ENCODE results near the gene ARFGEF2. TPM values are rescaled to one million over a fixed set of nuclear protein-coding genes. Genes with fewer than 3 reads are reported as not detected.
A peak's percentile ranks its signal among the peaks of the same experiment; 100 is the strongest.
"Not testable (repeated sequence)": the region's sequence is repeated elsewhere in the genome, so short reads cannot be mapped to it uniquely, and the experiment has no call there.

The ARFGEF2 gene
- total RNA-seq, 1 donor from 2014 or later, result 18.3 TPM

DNA sequence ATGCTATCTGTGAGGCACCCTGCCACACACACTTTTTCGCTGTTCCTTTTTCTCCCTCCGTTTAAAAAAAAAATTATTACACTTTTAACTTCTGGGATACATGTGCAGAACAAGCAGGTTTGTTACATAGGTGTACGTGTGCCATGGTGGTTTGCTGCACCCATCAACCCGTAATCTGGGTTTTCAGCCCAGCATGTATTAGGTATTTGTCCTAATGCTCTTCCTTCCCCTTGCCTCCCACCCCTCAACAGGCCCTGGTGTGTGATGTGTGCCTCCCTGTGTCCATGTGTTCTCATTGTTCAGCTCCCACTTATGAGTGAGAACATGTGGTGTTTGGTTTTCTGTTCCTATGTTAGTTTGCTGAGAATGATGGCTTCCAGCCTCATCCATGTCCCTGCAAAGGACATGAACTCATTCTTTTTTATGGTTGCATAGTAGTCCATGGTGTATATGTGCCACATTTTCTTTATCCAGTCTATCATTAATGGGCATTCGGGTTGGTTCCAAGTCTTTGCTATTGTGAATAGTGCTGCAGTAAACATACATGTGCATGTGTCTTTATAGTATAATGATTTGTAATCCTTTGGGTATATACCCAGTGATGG, 12.9 kb downstream of the ARFGEF2 start:
- H3K27ac ChIP-seq (ENCODE audit: low read depth, low read length); H3K36me3 ChIP-seq (ENCODE audit: control insufficient read depth in 3 of 3, insufficient read depth in 3 of 3, low read length in 3 of 3); H3K27me3 ChIP-seq (ENCODE audit: control insufficient read depth in 3 of 3, insufficient read depth in 3 of 3, low read length in 3 of 3); H3K9ac ChIP-seq (ENCODE audit: low read depth in 1 of 3, low read length in 3 of 3); H3K9me3 ChIP-seq (ENCODE audit: control insufficient read depth in 3 of 3, low read length in 3 of 3); H3K4me3 ChIP-seq (ENCODE audit: low read length in 3 of 3): not testable (repeated sequence)
- peaks cover 20 to 44% (median 32%) of the 10 kb centered on the region in 3 donors for H3K4me1 ChIP-seq (ENCODE audit: control insufficient read depth in 3 of 3, insufficient read depth in 3 of 3, low read length in 3 of 3)

- peaks cover 17 to 40% (median 29%) of the 10 kb centered on the region in 3 donors for H3K4me1 ChIP-seq (ENCODE audit: control insufficient read depth in 3 of 3, insufficient read depth in 3 of 3, low read length in 3 of 3)
- H3K27ac ChIP-seq (ENCODE audit: low read depth, low read length); H3K36me3 ChIP-seq (ENCODE audit: control insufficient read depth in 3 of 3, insufficient read depth in 3 of 3, low read length in 3 of 3); H3K27me3 ChIP-seq (ENCODE audit: control insufficient read depth in 3 of 3, insufficient read depth in 3 of 3, low read length in 3 of 3); H3K9ac ChIP-seq (ENCODE audit: low read depth in 1 of 3, low read length in 3 of 3); H3K9me3 ChIP-seq (ENCODE audit: control insufficient read depth in 3 of 3, low read length in 3 of 3); H3K4me3 ChIP-seq (ENCODE audit: low read length in 3 of 3): not testable (repeated sequence)
These were observed 13.5 kb downstream of the ARFGEF2 start for GRCh38 chr20:48934966-48935365.

DNA sequence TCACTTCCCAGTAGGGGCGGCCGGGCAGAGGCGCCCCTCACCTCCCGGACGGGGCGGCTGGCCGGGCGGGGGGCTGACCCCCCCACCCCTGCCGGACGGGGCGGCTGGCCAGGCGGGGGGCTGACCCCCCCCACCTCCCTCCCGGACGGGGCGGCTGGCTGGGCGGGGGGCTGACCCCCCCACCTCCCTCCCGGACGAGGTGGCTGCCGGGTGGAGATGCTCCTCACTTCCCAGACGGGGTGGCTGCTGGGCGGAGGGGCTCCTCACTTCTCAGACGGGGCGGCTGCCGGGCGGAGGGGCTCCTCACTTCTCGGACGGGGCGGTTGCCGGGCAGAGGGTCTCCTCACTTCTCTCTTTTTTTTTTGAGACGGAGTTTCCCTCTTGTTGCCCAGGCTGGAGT, 14.7 kb downstream of the ARFGEF2 start:
- not testable (repeated sequence) for H3K9me3 ChIP-seq (ENCODE audit: control insufficient read depth in 3 of 3, low read length in 3 of 3); H3K9ac ChIP-seq (ENCODE audit: low read depth in 1 of 3, low read length in 3 of 3); H3K36me3 ChIP-seq (ENCODE audit: control insufficient read depth in 3 of 3, insufficient read depth in 3 of 3, low read length in 3 of 3); H3K27me3 ChIP-seq (ENCODE audit: control insufficient read depth in 3 of 3, insufficient read depth in 3 of 3, low read length in 3 of 3); H3K27ac ChIP-seq (ENCODE audit: low read depth, low read length); H3K4me3 ChIP-seq (ENCODE audit: low read length in 3 of 3)
- H3K4me1 ChIP-seq (ENCODE audit: control insufficient read depth in 3 of 3, insufficient read depth in 3 of 3, low read length in 3 of 3), result peaks cover 8 to 34% (median 20%) of the 10 kb centered on the region in 3 donors

GRCh38 chr20:48937674-48938073, 16.2 kb downstream of the ARFGEF2 start:
- no peak overlapping the region for H3K27ac ChIP-seq (ENCODE audit: low read depth, low read length)
- H3K4me3 ChIP-seq (ENCODE audit: low read length in 3 of 3), result no peak overlapping the region
- no peak overlapping the region for H3K9ac ChIP-seq (ENCODE audit: low read depth in 1 of 3, low read length in 3 of 3)
- H3K9me3 ChIP-seq (ENCODE audit: control insufficient read depth in 3 of 3, low read length in 3 of 3), result no peaks in the 10 kb centered on the region
- H3K36me3 ChIP-seq (ENCODE audit: control insufficient read depth in 3 of 3, insufficient read depth in 3 of 3, low read length in 3 of 3), result peaks cover 6 to 11% (median 10%) of the 10 kb centered on the region in 3 donors
- peaks cover 2 to 22% (median 8%) of the 10 kb centered on the region in 3 donors for H3K4me1 ChIP-seq (ENCODE audit: control insufficient read depth in 3 of 3, insufficient read depth in 3 of 3, low read length in 3 of 3)
- no peaks in the 10 kb centered on the region for H3K27me3 ChIP-seq (ENCODE audit: control insufficient read depth in 3 of 3, insufficient read depth in 3 of 3, low read length in 3 of 3)

GRCh38 chr20:48938670-48939069, 17.2 kb downstream of the ARFGEF2 start:
- no peak overlapping the region for H3K4me3 ChIP-seq (ENCODE audit: low read length in 3 of 3)
- H3K9ac ChIP-seq (ENCODE audit: low read depth in 1 of 3, low read length in 3 of 3), result no peak overlapping the region
- H3K27me3 ChIP-seq (ENCODE audit: control insufficient read depth in 3 of 3, insufficient read depth in 3 of 3, low read length in 3 of 3), result no peaks in the 10 kb centered on the region
- peaks cover 3 to 17% (median 14%) of the 10 kb centered on the region in 3 donors for H3K36me3 ChIP-seq (ENCODE audit: control insufficient read depth in 3 of 3, insufficient read depth in 3 of 3, low read length in 3 of 3)
- H3K4me1 ChIP-seq (ENCODE audit: control insufficient read depth in 3 of 3, insufficient read depth in 3 of 3, low read length in 3 of 3), result peaks cover 0 to 14% (median 7%) of the 10 kb centered on the region in 3 donors
- no peaks in the 10 kb centered on the region for H3K9me3 ChIP-seq (ENCODE audit: control insufficient read depth in 3 of 3, low read length in 3 of 3)
- H3K27ac ChIP-seq (ENCODE audit: low read depth, low read length), result no peak overlapping the region

- no peak overlapping the region for H3K4me3 ChIP-seq (ENCODE audit: low read length in 3 of 3)
- H3K9me3 ChIP-seq (ENCODE audit: control insufficient read depth in 3 of 3, low read length in 3 of 3), result no peaks in the 10 kb centered on the region
- H3K27me3 ChIP-seq (ENCODE audit: control insufficient read depth in 3 of 3, insufficient read depth in 3 of 3, low read length in 3 of 3), result no peaks in the 10 kb centered on the region
- no peak overlapping the region for H3K9ac ChIP-seq (ENCODE audit: low read depth in 1 of 3, low read length in 3 of 3)
- H3K4me1 ChIP-seq (ENCODE audit: control insufficient read depth in 3 of 3, insufficient read depth in 3 of 3, low read length in 3 of 3), result peaks cover 0 to 14% (median 7%) of the 10 kb centered on the region in 3 donors
- H3K36me3 ChIP-seq (ENCODE audit: control insufficient read depth in 3 of 3, insufficient read depth in 3 of 3, low read length in 3 of 3), result peaks cover 8 to 27% (median 27%) of the 10 kb centered on the region in 3 donors
- H3K27ac ChIP-seq (ENCODE audit: low read depth, low read length), result no peak overlapping the region
These were observed 18.7 kb downstream of the ARFGEF2 start for GRCh38 chr20:48940170-48940569.

DNA sequence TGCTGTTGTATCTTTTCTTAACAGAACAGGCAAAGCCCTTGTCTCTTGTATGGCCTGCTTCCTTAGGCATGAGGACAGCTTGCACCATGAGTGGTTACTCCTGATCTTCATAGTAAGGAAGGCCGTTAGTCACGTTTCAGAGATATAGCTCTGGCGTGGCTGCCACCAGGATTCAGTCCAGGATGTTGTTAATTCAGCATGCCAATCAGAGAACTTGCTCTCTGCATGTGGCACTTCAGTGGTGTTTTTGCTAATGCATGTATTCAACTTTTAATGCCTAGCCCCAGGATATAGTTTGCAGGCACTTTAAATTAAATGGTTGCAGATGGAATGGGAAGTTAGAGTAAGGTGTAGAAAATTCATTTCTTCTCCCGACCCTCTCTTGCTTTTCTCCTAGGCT, 20.0 kb downstream of the ARFGEF2 start:
- no peak overlapping the region for H3K9ac ChIP-seq (ENCODE audit: low read depth in 1 of 3, low read length in 3 of 3)
- H3K4me3 ChIP-seq (ENCODE audit: low read length in 3 of 3), result no peak overlapping the region
- no peaks in the 10 kb centered on the region for H3K27me3 ChIP-seq (ENCODE audit: control insufficient read depth in 3 of 3, insufficient read depth in 3 of 3, low read length in 3 of 3)
- peaks cover 0 to 18% (median 13%) of the 10 kb centered on the region in 3 donors for H3K4me1 ChIP-seq (ENCODE audit: control insufficient read depth in 3 of 3, insufficient read depth in 3 of 3, low read length in 3 of 3)
- no peaks in the 10 kb centered on the region for H3K9me3 ChIP-seq (ENCODE audit: control insufficient read depth in 3 of 3, low read length in 3 of 3)
- peaks cover 8 to 34% (median 28%) of the 10 kb centered on the region in 3 donors for H3K36me3 ChIP-seq (ENCODE audit: control insufficient read depth in 3 of 3, insufficient read depth in 3 of 3, low read length in 3 of 3)
- no peak overlapping the region for H3K27ac ChIP-seq (ENCODE audit: low read depth, low read length)

- H3K9ac ChIP-seq (ENCODE audit: low read depth in 1 of 3, low read length in 3 of 3), result no peak overlapping the region
- H3K36me3 ChIP-seq (ENCODE audit: control insufficient read depth in 3 of 3, insufficient read depth in 3 of 3, low read length in 3 of 3), result peaks cover 8 to 34% (median 28%) of the 10 kb centered on the region in 3 donors
- peaks cover 0 to 13% (median 13%) of the 10 kb centered on the region in 3 donors for H3K4me1 ChIP-seq (ENCODE audit: control insufficient read depth in 3 of 3, insufficient read depth in 3 of 3, low read length in 3 of 3)
- no peak overlapping the region for H3K4me3 ChIP-seq (ENCODE audit: low read length in 3 of 3)
- H3K27me3 ChIP-seq (ENCODE audit: control insufficient read depth in 3 of 3, insufficient read depth in 3 of 3, low read length in 3 of 3), result no peaks in the 10 kb centered on the region
- H3K9me3 ChIP-seq (ENCODE audit: control insufficient read depth in 3 of 3, low read length in 3 of 3), result no peaks in the 10 kb centered on the region
- peak overlapping the region; percentile 8 for H3K27ac ChIP-seq (ENCODE audit: low read depth, low read length)
These were observed 21.2 kb downstream of the ARFGEF2 start for GRCh38 chr20:48942730-48943129.

DNA sequence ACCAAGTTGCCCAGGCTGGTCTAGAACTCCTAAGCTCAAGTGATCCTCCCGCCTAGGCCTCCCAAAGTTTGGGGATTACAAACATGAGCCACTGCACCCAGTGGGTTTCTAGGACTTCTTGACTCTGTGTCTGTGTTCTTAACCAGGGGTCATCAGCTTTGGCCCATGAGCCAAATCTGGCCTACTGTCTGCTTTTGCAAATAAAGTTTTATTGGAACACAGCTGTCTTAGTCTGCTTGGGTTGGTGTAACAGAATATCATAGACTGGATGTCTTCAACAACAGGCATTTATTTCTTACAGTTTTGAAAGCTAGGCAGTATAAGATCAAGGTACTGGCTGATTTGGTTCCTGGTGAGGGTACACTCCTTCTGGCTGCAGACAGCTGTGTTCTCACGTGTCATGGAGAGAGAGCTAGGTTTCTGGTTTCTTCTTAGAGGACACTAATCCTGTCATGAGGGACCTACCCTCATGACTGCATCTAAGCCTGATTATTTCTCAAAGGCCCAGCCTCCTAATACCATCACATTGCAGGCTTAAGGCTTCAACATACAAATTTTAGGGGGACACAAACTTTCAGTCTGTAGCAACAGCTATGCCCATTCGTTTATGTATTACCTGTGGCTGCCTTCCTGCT, 23.3 kb downstream of the ARFGEF2 start:
- Histone ChIP-seq H3K27ac (ENCODE audit: low read depth, low read length) (no peak overlapping the region), H3K27me3 (ENCODE audit: control insufficient read depth in 3 of 3, insufficient read depth in 3 of 3, low read length in 3 of 3) (no peaks in the 10 kb centered on the region), H3K4me3 (ENCODE audit: low read length in 3 of 3) (no peak overlapping the region), H3K9me3 (ENCODE audit: control insufficient read depth in 3 of 3, low read length in 3 of 3) (no peaks in the 10 kb centered on the region), H3K4me1 (ENCODE audit: control insufficient read depth in 3 of 3, insufficient read depth in 3 of 3, low read length in 3 of 3) (peaks cover 0 to 10% (median 8%) of the 10 kb centered on the region in 3 donors), H3K9ac (ENCODE audit: low read depth in 1 of 3, low read length in 3 of 3) (no peak overlapping the region), H3K36me3 (ENCODE audit: control insufficient read depth in 3 of 3, insufficient read depth in 3 of 3, low read length in 3 of 3) (peaks cover 15 to 51% (median 44%) of the 10 kb centered on the region in 3 donors)

DNA sequence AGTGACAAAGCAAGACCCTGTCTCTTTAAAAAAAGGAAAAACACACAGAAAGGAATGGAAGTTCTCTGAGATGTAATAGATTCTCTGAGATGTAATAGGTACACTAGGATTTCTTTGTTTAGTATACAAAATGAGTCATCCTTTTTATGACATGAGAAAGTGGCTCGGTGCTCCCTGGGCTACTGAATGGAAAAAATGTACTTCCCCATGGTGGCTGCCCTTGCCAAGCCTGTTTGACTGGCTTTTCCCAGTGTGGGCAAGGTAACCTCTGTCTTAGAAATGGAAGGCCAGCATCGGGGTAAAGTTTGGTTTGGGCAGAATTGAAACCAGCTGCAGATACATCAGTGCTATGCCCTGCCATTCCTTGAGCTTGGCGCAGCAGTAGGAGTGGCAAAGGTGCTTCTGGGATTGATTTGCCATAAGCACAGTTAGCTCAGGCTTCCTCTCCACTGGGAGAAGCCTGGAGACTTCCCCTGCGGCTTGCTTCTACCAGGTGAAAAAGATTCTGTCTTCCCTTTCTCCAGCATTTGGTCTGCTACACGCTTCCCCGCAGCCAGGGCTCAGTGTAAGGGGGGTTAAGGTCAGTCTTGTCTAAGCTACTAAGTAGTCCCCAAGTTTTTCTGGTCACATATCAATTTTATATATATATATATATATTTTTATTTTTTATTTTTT, 24.5 kb downstream of the ARFGEF2 start:
- H3K36me3 ChIP-seq (ENCODE audit: control insufficient read depth in 3 of 3, insufficient read depth in 3 of 3, low read length in 3 of 3), result peaks cover 21 to 60% (median 48%) of the 10 kb centered on the region in 3 donors
- no peak overlapping the region for H3K27ac ChIP-seq (ENCODE audit: low read depth, low read length)
- no peaks in the 10 kb centered on the region for H3K27me3 ChIP-seq (ENCODE audit: control insufficient read depth in 3 of 3, insufficient read depth in 3 of 3, low read length in 3 of 3)
- no peaks in the 10 kb centered on the region for H3K9me3 ChIP-seq (ENCODE audit: control insufficient read depth in 3 of 3, low read length in 3 of 3)
- no peak overlapping the region for H3K9ac ChIP-seq (ENCODE audit: low read depth in 1 of 3, low read length in 3 of 3)
- no peak overlapping the region for H3K4me3 ChIP-seq (ENCODE audit: low read length in 3 of 3)
- H3K4me1 ChIP-seq (ENCODE audit: control insufficient read depth in 3 of 3, insufficient read depth in 3 of 3, low read length in 3 of 3), result peaks cover 0 to 10% (median 4%) of the 10 kb centered on the region in 3 donors
